ENCODE results near the gene SH3PXD2B.

The SH3PXD2B gene

DNA sequence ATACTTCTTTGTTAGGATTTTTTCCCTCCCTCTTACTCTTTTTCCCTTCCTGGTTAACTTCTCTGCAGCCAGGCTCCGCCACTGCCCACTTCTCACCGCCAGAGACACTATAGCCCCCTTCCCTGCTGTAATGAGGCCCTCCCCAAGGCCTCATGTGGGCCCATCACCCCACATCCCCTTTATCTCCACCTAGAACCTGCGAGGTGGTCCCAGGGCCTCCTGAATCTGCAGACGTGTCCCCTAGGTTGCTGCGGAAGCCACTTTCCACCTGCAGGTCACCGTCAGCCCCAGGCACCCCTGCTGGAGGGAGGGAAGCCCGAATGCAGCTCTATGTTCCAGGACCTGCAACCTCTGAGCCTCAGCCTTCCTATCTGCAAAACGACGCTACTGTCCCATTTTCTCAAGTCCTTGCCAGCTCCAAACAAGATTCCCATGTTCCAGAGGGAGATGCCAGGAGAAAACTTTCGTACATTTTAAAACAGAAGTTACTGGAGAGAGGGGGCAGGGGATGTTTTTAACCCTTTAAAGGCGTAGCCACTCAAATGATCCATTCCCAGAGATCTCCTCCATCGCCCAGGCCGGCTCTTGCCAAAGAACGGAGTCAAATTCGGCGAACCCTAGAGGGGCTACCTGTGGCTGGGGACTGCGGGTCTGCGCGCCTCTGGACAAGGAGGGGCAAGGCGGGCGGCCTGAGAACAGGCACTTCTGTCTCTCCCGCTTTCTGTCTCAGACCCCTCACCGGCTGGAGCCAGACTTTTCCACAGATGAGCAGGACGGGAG lies 929 bp downstream of the SH3PXD2B start:
- peak; percentile 61 for DNase-seq (ENCODE audit: low read depth)

DNA sequence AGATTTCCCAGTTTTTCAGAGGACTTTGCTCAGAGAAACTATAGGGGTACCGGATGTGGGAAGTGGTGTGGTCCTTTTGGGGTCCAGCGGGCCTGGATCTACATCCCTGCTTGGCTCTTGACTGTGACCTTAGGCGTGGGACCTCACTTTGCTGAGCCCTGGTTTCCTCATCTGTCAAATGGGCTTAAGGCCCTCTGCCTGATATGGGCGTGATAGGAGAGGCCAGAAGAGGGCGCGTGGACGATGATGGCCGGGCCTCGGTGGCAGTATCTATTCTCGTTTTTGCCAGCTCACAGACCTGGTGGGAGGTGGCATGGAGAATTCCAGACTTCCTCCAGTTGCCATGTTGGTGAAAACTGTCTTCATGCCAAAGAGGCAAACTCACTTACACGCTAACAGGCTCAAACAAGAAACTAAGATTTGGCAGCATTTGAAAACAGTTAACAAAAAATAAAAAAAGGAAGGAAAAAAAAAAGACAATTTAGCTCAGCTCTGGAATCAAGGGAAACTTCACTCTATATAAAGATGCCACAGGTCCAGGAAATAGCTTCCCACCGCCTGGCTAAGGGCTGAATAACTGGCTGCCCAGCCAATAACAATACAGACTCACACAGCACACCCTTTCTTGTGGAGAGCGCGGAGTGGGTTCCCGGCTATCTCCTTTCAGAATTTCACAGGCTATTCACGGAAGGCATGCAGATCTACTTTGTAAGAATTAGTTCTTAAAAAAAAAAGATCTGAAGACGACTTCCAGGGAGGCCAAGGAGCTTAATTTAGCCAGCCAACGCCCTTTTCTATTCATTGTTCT lies 1.7 kb downstream of the SH3PXD2B start:
- peak; percentile 80 for DNase-seq (ENCODE audit: low read depth)

DNA sequence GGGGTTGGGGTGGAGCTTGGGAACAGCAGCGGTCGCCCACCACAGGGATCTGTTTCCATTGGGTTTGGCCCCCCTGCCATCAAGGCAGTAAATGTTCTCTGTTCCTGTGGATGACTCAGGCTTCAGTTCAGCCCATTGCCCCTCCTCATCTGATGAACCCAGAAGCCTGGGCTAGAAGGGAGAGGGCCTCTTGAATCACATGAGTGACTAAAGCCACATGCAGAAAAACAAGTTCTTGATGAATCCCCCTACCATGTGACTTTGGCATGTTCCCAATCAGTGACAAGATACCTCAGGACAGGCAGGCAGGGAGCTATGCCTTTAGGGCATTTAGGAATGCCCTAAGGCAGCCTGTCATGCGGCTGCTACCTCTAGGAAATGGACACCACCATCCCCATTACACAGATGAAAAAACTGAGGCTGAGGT lies 2.5 kb downstream of the SH3PXD2B start:
- DNase-seq (ENCODE audit: low read depth), result peak; percentile 86

DNA sequence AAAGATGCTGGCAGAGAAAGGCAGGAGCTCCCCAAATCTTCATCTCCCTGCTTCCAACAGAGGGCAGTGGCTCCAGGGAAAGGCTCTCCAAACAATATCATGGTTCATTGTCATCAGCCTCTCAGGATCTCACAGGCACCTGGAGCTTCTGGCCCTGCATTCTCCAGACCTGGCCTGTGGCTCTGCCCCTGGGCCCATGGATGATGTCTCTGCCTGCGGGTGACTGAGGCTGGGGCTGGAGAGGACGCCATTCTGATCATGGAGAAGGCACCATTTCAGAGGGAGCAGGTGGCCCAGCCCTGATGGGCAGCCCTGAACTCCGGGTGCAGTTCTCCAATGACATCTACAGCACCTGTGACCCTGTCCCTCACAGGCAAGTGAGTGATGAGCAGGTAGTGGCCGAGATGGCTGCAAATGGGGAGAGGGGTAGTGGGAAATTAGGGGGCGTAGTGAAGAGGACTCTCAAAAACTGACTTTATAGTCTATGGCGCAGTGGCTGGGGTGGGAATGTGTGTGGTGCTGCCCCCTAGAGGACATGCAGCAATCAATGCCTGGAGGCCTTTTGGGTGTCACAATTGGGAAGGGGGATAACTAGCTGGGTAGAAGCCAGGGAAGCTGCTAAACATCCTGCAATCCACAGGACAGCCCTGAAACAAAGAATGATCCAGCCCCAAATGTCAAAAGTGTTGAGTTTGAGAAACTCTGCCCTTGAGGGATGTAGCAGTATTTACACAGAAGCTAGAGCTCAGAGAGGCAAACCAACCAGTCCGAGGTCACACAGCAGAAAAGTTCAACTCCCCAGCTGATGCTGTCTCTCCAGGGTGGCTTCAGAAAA lies 3.2 kb downstream of the SH3PXD2B start:
- DNase-seq (ENCODE audit: low read depth), result no peak

DNA sequence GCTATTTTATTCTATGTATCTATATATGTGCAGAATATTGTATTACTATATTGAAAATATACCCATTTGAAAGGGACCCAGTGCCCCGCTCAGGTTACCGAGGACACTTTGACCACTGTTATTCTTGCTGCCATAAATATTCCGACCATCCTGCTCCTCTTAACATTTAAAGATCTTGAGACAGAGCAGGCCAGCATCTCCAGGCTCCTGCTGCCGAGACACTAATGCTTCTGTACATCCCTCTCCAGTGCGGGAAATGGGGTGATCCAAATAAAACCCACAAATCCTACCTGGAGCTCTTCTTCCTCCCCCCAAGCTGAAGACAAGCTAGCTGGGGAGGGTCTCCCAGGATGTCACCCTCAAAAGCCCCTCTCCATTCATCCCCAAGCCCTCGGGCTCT lies 3.9 kb downstream of the SH3PXD2B start:
- no peak for DNase-seq (ENCODE audit: low read depth)

DNA sequence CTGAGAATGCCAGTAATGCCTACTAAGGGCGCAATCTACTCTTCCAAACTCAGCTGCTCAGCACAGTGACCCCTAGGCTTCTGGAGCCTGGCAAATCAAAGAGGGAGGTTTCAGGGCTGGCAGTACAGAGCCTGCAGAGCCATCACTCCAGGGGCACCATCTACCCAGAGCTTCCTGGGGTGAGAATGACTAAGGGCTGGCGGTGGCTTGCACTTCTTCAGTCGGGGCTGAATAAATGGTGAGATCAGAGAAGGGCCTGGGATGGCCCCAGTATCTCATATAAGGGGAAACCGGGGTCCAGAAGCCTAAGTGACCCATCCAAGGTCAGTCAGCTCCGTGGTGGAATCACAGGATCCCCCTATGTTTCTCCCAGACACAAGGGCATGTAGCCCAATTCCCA lies 5.3 kb downstream of the SH3PXD2B start:
- no peak for DNase-seq (ENCODE audit: low read depth)

DNA sequence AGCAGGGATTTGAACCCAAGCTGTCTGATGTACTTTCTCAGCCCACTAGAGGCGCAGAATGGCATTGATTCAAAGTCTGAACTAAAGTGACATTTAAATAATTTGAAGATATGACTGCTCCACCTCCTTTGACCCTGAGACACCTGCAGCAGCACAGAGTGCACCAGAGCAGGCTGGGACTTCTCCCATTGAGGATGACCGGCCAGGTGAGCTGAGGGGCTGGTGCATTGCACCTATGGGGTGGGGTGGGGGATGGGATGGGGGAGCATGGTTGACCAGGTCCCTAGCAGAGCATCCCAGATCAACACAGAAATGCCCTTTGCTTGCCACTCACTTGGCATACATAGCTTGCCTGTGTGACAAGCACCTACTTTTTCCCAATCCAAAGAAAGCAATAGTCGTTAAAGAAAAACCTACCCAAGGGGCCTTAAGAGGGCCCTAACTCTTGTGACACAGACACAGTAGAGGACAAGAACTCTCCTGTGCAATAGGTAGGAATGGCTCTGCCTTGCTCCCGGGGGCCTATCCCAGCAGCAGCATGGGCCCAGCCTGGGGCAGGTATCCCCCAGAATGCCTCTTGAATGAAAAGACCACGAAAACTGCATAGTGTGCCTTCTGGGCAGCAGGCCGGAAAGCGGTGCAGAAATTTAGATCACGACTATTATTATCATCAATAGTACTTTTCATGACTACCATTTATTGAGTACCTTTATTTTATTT lies 6.5 kb downstream of the SH3PXD2B start:
- no peak for DNase-seq (ENCODE audit: low read depth)

DNA sequence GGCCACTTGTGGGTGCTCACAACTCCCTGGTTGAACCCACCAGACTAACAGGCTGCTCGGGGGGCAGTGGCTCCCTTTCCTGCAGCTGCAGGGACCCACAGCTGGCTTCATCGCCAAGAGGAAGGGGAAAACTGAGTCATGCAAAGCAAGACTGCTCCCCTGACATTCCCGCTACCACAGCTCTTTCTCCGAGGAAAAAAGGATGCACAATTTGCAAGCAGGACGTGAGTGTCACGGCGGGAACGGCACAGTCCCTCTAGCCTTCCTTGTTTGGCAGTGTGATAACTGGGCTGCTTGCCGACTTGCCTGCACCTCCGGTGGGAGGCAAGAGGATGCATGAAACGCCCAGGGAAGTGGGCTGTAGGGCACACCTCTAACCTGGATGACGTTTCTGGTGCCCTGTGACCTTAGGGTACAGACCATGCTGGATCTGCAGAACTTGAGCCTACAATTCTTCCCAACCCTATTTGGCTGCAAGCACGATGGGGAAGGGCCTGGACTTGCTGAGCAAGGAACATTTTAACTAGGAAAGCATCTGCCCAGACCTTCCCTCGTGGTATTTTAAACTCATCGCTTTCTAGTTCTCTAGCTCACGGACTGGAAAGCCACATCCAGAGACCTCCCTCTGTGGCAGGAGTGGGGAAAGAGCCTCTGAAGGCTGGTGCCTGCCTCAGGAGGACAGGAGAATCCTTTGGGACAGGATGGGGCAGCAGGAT lies 7.8 kb downstream of the SH3PXD2B start:
- DNase-seq (ENCODE audit: low read depth), result no peak

DNA sequence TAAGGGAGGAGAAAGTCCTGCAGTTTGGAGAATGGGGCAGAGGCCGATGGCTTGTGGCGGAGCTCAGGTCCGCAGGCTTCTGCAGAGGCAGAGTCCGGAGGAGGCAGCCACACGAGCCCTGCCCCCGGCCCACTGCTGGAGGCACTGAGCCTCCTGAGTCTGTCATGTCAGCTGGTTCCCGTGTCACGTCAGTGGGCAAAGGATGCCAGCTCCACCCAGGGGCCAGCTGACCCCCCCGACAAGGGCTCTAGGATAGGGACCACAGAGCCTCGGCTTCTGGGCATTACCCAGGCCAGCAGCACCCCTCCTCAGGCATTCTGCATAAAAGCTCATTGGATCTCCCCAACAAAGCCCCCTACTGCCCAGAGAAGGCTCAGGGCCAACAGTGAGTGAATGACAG lies 8.5 kb downstream of the SH3PXD2B start:
- DNase-seq (ENCODE audit: low read depth), result no peak

DNA sequence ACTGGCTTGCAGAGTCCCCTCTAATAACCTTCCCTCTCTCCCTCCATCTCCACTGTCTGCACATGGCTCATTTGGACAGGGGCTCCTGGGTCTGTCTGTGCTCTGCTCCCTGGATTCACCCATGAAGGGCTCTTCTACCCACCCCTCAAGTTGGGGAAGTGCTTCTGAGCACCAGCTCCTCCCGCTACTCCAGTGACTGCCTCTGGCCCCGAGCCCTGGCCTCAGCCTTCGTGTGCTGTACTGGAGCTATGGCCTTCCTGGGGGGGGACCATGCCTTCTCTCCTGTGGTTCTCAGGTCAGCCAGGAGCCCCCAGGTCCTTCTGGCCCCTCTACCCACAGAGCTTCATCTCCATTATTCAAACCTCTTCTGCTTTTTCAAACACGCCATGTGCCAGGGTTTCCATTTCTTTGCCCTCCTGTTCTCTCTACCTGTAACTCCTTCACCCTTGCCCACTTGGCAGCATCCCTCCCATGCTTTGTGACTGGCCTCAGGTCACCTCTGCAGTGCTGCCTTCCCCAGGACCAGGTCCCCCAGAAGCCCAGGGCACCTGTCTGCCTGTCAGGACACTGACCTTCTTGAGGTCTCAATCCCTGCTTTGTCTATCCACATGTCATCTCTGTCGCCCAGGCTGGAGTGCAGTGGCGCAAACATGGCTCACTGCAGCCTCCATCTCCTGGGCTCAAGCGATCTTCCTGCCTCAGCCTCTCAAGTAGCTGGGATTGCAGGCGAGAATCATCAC lies 9.5 kb downstream of the SH3PXD2B start:
- DNase-seq (ENCODE audit: low read depth), result no peak

DNA sequence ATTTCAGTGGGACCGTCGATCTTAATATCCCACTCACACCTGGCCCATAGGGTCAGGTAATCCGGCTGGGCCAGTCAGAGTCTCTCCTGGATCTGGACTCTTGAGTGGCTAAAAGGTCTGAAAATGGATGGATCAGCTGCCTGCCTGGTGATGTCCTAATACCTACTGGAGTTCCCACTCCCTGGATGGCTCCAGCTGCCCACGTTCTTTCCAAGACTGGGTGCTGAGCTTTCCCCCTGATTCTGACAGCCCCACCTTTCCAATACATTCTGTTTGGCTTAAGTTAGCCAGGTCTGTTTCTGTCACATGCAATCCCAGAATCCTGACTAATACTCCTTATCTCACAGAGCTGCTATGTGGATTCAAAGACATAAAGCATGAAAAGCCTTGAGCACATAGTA lies 10.2 kb downstream of the SH3PXD2B start:
- DNase-seq (ENCODE audit: low read depth), result no peak

DNA sequence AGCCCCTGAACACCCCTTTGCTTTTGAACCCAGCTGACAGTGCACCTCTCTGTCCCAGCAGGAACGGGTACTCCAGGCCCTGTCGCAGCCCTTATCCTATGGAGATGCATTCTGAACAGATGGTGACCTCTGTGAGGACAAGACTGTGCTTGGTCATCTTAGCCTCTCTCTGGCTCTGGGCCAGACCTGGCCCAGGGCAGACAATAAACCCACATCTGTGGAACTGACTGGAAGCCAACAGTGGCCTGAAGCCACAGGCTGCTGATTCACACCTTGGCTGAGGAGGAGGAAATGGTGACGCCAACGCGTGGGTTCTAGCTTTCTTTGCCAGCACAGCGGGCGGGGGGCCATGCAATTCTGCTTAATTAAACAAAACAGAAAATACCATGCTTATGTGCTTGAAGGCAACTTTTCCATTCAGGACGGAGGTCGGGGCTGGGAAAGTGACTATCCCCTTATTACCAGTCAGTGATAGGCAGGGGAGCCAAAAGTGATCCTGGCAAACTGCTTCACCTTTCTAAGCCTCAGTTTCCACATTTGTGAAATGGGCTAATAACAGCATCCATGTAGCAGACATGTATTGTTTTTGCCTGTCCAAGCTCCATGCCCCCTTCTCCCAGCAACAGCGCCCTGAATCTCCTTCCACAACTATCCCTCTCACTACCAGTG lies 10.8 kb downstream of the SH3PXD2B start:
- peak; percentile 92 for DNase-seq (ENCODE audit: low read depth)

DNA sequence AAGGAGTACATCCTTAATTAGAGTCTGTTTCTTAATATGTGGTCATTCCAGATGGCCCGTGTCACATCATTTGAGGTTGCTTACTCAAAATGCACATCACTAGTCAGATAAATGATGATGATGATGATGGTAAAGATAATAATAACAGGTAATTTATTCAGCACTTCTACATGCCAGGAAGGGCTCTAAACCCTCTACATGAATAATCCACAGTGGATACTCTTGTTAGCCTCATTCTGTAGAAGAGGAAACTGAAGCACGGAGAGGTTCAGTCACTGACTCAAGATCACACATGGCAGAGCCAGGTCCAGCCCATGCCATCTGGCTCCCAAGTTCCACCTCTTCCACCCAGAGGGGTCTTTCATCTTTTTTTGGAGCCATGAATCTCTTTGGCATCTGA lies 11.7 kb downstream of the SH3PXD2B start:
- DNase-seq (ENCODE audit: low read depth), result no peak

DNA sequence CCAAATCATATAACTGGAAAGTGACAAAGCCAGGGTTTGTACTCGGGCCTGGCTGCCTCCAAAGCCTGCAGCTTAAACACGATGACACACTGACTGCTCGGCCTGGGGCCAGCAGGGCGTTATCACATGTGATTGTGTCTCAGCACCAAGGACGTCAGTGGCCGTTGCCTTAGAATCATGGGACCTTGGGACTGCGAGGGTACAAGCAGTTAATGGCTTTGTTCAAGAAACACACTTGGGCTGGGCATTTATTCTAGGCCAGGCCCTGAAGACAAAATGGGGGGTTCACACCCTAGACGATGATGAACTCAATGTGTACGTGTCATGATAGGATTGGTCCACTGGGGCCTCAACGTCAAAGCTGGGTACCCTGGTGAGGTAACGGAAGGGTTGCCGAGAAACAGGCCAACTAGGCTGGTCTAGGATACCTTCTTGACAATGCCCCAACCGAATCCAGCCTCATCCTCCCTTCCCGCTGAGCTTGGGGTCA lies 13.0 kb downstream of the SH3PXD2B start:
- no peak for DNase-seq (ENCODE audit: low read depth)

DNA sequence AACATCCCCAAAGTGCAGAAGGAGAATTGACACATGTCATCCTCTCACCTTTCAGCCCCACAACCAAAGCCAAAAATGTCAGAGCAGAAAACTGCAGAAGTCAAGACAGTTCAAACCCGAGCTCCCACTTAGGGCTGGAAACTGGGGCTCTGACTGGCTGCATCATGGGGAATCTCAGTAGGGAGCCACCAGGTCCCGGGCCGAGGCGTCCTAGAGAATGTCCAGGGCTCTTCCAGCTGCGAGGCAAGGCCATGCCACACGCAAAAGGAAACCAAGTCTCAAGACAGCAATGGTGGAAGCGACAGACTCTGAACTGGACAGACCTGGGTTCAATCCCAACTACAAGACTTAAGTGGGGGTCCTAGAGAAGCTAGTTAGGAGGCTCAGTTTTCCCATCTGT lies 13.8 kb downstream of the SH3PXD2B start:
- DNase-seq (ENCODE audit: low read depth), result no peak

DNA sequence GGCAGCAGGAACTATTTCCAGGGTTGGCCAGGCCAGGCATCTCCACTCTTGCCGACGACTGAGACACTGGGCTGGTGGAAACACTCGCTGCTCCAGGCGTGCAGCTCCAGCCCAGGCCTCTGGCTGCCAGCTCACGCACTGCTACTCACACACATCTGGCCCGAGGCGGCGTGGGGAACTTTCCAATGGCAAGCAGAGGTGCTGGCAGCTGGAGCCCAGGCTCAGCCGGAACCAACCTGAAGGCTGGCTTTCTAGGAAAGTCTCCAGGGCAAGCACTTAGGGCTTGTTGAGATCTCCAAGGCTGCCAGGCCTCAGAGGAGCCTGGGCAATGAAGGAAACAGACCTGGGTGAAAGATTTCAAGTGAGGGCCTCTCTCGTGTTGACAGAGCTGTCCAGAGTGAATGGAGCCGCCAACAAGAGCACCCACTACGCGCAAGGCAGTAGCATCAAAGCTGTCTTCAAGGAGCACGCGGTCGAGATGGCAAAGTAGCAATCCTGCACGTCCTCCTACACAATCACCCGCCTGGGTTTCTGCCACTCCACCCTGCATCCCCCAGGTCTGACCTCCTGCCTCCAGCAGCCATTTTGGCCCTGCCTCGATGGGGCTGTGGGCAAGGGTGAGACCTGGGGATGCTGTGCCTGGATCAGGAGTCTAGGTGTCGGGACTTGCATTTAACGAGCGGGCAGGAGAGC lies 14.4 kb downstream of the SH3PXD2B start:
- no peak for DNase-seq (ENCODE audit: low read depth)

DNA sequence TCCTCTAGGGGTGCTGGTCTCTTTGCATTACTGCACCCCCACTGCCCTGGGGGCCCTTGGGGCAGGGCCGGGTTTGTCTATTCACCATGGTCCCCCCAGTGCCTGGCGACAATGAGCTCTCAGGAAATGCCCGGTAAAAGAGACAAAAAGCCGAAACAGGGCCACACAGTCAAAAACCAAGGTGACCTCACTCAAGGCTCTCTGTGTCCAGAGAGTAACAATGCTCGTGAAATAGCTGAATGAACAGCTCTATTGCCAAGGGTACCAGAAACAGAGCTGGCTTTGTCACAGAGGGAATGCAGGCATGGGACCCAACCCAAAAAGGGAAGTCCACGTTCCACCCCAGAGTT lies 16.0 kb downstream of the SH3PXD2B start:
- DNase-seq (ENCODE audit: low read depth), result no peak

DNA sequence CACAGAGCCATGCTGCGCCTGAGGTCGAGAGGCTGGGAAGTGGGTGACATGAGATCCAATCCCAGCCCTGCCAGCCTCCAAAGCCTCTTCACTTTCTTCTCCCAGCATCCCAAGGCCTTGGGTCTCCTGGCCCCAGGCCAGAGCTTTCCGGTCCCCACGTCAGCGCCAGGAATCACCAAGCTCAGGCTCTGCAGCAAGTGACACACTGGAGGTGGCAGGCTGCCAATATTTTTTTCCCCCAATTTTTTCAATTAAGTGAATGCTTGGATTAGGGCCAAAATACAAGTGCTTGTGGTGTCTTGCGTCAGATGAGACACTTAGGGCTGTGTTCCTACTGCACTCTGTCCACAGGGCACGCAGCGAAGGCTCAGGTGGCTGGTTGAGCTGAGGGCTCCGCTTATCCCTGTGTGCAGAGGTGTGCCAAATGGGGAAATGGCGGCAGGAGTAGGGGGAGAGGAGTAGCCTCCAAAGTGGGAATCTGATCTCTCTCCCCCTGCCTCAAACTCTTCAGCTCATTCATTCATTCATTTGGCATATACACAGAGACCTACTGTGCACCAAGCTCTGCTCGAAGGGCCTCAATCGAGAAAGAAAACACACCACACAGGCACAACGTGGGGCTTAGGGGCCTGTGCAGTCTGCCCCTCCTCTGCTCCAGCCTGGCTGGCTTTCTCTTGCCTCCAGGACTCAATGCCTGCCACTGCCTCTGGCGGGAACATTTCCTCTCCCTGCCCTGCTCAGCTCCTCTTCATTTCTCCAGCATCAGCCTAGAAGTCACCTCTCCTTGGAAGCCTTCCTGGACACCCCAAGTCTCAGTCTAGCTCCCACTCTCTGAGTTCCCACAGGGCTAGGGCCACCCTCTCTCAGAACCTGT lies 16.6 kb downstream of the SH3PXD2B start:
- no peak for DNase-seq (ENCODE audit: low read depth)

All from stromal cell of bone marrow (primary cell).